ENCODE data around the gene MBP. TPM values are rescaled to one million over a fixed set of nuclear protein-coding genes. Genes with fewer than 3 reads are reported as not detected.

The MBP gene
- total RNA-seq, result 10 to 100 TPM; 47.0 to 65.7 TPM

DNA sequence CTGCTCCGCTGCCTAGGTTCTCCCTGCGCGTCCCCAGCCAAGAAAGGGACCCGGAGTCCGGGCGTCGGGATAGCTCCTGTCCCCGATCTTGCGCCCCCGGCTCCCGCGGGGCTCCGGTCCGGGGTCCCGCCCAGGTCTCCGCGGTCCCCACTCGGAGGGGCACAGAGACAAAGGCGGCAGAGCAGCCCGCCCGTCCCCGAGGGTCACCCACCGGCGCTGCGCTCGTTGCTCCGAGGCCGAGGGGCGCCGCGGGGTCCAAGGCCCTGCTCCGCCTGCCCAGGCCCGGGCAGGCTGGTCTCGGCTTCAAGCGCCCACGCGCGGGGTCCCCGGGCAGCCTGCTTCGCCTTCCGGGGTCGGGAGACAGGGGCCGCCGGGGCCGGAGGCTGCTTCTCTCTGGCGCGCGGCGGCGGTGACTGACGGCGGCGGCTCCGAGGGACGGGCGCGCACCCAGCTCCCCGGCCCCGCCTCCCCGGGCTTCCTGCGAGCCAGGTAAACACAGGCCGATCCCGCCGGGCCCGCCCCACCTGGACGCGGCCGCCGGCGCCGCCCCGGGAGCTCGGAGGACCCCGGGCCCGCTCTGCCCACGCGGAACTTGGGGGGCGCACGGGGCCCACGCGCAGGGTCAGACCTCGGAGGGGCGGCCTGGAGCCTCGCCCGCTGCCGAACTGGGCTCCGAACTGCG is at the start of gene MBP:
TSS of gene MBP (minus strand) at position 415 of the 682 bp plus-strand sequence. CDS start 27,522 bp downstream, outside the sequence.
- Mint-ChIP-seq H3K27me3 (no peaks in the 10 kb centered on the region), H3K4me1 (peaks cover 52% of the 10 kb centered on the region), H3K9me3 (ENCODE audit: low read depth) (no peaks in the 10 kb centered on the region), H3K36me3 (ENCODE audit: low read depth) (peaks cover 28% of the 10 kb centered on the region), H3K4me3 (peak within 1 kb of the TSS; percentile 99), H3K27ac (peak within 1 kb of the TSS; percentile 98)
- ChIA-PET POLR2A (interaction anchor here (0.6 to 2.3 kb wide), 7 partner anchors 8 to 238 kb away, joined by 3 to 13 read pairs (median 4); no protein-coding TSS in a partner anchor), CTCF (interaction anchor here (0.6 to 2.2 kb wide), 3 partner anchors 14 to 1953 kb away, joined by 3 to 9 read pairs (median 3); no protein-coding TSS in a partner anchor)
- DNase-seq (peak; percentile 83), ATAC-seq (peak; percentile 59)
- intact Hi-C loops (cut with DNase I, micrococcal nuclease), result loop anchor here (1.0 to 5.0 kb wide), 5 partner anchors 30 to 310 kb away; partner anchors contain the start of gene ZNF236 (in 1 of the 2)

DNA sequence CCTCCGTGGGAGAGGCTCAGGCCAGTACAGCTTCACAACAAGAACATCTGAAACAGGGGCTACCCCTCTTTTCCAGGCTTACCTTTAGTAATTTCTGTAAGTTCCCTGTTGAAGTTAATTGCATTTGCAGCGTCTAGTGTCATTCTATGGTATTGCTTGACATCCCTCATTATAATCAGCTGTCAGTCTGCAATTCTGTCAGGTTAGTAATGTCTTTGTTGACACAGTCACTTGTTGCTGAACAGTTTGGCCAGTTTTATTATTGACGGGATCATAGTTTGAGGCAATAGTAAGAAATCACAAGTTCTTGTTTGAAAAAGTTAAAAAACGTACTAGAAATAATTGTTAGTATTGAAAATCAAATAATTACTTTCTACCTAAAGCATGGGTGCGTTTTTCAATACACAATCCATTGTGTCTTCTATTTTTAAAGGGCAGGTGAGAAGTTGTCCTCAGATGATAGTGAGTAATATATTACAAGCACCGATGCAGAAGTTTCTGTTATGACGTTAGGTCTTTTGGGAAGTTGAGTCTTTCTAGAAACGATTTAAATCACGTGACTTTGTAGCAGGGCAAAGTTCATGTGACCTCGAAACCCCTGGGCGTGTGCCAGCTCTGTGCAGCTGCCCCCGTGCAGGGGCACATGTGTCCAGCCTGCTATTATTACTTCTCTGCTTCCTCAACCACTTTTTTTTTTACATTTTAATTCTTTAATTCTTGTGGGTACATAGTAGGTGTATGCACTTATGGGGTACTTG is 49.5 kb upstream of the MBP start:
- ChIA-PET POLR2A (interaction anchor here (0.7 kb wide), 1 partner anchor 80 kb away, joined by 4 read pairs; no protein-coding TSS in a partner anchor), CTCF (no interaction called here)
- no peak overlapping the region for H3K4me3 Mint-ChIP-seq
- H3K4me1 Mint-ChIP-seq, result no peaks in the 10 kb centered on the region
- H3K27me3 Mint-ChIP-seq, result no peaks in the 10 kb centered on the region
- no peak for DNase-seq
- H3K36me3 Mint-ChIP-seq (ENCODE audit: low read depth), result no peaks in the 10 kb centered on the region
- H3K27ac Mint-ChIP-seq, result no peak overlapping the region
- ATAC-seq, result no peak
- intact Hi-C loops (cut with DNase I, micrococcal nuclease), result no loop called here
- H3K9me3 Mint-ChIP-seq (ENCODE audit: low read depth), result peaks cover 3% of the 10 kb centered on the region

DNA sequence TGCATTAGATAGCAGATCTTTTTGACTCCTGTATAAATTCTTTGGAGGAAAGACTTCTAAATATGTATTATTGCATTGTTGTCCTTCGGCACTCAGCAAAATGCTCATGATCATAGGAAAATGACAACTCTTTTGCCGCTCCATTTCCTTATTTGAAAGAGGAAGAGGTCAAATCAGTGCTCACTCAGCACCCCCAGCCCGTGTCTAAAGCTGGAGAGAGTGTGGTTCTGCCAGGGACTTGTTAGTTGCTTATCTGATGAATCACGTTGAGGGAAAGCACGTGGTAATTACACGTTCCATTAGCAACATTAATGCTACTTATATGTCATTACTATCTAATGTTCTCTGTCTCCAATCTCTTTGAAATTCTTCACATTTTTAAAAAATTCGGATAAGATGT is 46.0 kb upstream of the MBP start:
- H3K27me3 Mint-ChIP-seq, result no peaks in the 10 kb centered on the region
- DNase-seq, result no peak
- no peak overlapping the region for H3K27ac Mint-ChIP-seq
- H3K36me3 Mint-ChIP-seq (ENCODE audit: low read depth), result no peaks in the 10 kb centered on the region
- intact Hi-C loops (cut with DNase I, micrococcal nuclease), result no loop called here
- no peaks in the 10 kb centered on the region for H3K9me3 Mint-ChIP-seq (ENCODE audit: low read depth)
- H3K4me3 Mint-ChIP-seq, result no peak overlapping the region
- ChIA-PET POLR2A (no interaction called here), CTCF (no interaction called here)
- no peak for ATAC-seq
- no peaks in the 10 kb centered on the region for H3K4me1 Mint-ChIP-seq

DNA sequence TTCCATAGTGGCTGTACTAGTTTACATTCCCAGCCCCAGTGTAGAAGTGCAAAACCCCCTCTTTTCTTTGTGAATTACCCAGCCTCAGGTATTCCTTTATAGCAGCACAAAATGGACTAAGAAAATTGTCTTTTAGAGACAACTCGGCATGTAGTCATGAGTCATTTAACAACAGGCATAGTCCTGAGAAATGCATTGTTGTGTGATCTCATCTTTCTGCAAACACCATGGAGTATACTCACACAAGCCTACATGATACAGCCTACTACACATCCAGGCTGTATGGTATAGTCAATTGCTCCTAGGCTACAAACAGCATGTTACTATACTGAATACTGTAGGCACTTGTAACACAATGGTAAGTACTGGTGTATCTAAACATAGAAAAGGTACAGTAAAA is 44.4 kb upstream of the MBP start:
- intact Hi-C loops (cut with DNase I, micrococcal nuclease), result no loop called here
- H3K36me3 Mint-ChIP-seq (ENCODE audit: low read depth), result no peaks in the 10 kb centered on the region
- no peak overlapping the region for H3K27ac Mint-ChIP-seq
- DNase-seq, result no peak
- ChIA-PET POLR2A (no interaction called here), CTCF (interaction anchor here (0.6 kb wide), 1 partner anchor 177 kb away, joined by 3 read pairs; no protein-coding TSS in a partner anchor)
- H3K27me3 Mint-ChIP-seq, result no peaks in the 10 kb centered on the region
- no peaks in the 10 kb centered on the region for H3K9me3 Mint-ChIP-seq (ENCODE audit: low read depth)
- H3K4me1 Mint-ChIP-seq, result no peaks in the 10 kb centered on the region
- ATAC-seq, result peak; percentile 36
- no peak overlapping the region for H3K4me3 Mint-ChIP-seq

DNA sequence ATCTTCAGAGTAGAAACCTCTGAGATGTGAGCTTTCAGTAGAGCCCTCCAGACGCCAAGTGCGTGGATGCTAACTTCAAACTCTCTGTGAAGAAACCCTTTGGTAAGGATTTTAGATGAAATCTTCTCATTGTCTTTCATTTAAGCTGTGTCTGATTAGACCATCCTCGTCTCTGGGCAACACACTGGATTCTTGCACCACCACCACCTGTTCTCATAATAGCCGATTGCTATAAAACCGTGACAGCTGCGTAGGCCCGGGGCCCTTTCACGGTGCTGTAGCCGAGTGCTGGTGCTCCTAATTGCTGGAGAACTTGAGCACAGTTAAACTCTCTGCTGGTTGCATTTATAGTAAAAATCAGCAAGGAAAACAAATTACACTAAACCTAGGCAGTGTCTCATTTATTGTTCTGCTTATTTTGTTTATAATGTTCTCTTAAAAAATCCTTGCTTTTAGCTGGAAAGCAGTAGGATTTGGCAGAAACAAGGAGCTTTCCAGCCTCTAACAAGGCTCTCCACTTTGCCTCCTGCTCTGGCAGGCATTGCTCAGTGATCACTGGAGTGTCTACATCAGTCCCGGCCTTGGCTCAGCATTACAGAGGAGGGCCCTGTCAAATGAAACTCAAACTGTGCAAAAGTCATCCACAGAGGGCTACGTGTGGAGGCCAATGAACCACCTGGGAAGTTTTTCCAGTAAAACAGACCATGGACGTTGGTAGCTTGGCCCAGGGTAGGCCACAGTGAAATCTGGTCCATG is 40.9 kb upstream of the MBP start:
- Mint-ChIP-seq H3K4me1 (no peaks in the 10 kb centered on the region), H3K4me3 (no peak overlapping the region), H3K9me3 (ENCODE audit: low read depth) (no peaks in the 10 kb centered on the region), H3K27ac (no peak overlapping the region), H3K36me3 (ENCODE audit: low read depth) (no peaks in the 10 kb centered on the region), H3K27me3 (no peaks in the 10 kb centered on the region)
- POLR2A ChIA-PET, result no interaction called here
- ATAC-seq (no peak), DNase-seq (no peak)
- CTCF ChIA-PET, result interaction anchor here (1.4 kb wide), 1 partner anchor 190 kb away, joined by 4 read pairs; no protein-coding TSS in a partner anchor
- intact Hi-C loops (cut with DNase I, micrococcal nuclease), result no loop called here

DNA sequence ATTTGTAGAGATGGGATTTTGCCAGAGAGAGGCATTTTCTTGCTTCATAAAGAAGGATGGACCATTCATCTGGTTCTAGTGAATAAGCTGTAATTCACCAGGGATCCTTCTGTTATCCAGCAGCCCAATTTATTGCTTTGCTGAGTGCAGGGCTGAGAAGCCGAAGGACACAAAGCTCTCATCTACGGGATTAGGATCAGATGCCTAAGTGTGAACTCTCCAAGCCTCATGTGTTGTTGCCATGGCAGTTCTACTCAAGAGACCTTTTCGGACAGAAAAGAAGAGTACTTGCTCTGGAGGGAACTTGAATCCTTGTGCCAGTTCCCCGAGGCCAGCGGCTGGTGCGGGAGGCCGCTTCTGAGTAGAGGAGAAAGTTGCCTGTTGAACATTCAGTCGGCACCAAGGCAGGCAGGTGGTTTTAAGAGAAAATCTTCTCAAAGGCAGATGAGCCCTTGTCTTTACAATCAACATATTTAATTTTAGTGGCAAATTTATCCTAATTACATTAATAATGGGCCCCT is 38.4 kb upstream of the MBP start:
- no peaks in the 10 kb centered on the region for H3K9me3 Mint-ChIP-seq (ENCODE audit: low read depth)
- ATAC-seq (no peak), DNase-seq (no peak)
- no peaks in the 10 kb centered on the region for H3K27me3 Mint-ChIP-seq
- intact Hi-C loops (cut with DNase I, micrococcal nuclease), result no loop called here
- H3K27ac Mint-ChIP-seq, result no peak overlapping the region
- H3K4me3 Mint-ChIP-seq, result no peak overlapping the region
- no peaks in the 10 kb centered on the region for H3K4me1 Mint-ChIP-seq
- POLR2A ChIA-PET, result no interaction called here
- no peaks in the 10 kb centered on the region for H3K36me3 Mint-ChIP-seq (ENCODE audit: low read depth)
- CTCF ChIA-PET, result interaction anchor here (0.7 to 1.0 kb wide), 3 partner anchors 17 to 170 kb away, joined by 3 read pairs; no protein-coding TSS in a partner anchor

DNA sequence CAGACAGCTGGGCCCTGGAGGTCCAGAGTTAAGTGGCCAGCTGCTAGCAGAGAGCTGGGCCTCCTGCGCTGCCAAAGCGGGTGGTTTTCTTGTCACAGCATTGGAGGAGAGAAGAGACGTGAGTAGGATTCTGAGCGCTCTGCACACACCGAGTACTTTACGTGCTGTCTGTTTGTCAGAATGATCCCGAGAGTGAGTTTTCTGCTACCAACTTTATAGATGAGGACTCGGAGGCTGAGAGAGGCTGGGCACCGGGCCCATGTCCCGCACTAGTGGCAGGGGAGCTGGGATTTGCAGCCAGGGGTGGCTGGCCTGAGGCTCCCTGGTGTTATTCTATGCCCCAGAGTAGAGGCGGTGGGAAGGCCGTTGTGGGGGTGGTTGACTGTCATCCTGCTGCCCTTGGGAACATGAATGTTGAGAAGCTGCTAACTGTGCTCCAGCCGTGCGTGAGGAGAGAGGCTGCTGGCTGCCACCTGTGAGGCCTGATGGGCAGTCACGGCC is 36.3 kb upstream of the MBP start:
- Mint-ChIP-seq H3K9me3 (ENCODE audit: low read depth) (no peaks in the 10 kb centered on the region), H3K4me1 (no peaks in the 10 kb centered on the region), H3K36me3 (ENCODE audit: low read depth) (no peaks in the 10 kb centered on the region), H3K27ac (no peak overlapping the region), H3K27me3 (no peaks in the 10 kb centered on the region), H3K4me3 (no peak overlapping the region)
- ChIA-PET CTCF (interaction anchor here (1.1 kb wide), 2 partner anchors 22 to 87 kb away, joined by 3 read pairs; no protein-coding TSS in a partner anchor), POLR2A (no interaction called here)
- no peak for DNase-seq
- no peak for ATAC-seq
- intact Hi-C loops (cut with DNase I, micrococcal nuclease), result no loop called here

DNA sequence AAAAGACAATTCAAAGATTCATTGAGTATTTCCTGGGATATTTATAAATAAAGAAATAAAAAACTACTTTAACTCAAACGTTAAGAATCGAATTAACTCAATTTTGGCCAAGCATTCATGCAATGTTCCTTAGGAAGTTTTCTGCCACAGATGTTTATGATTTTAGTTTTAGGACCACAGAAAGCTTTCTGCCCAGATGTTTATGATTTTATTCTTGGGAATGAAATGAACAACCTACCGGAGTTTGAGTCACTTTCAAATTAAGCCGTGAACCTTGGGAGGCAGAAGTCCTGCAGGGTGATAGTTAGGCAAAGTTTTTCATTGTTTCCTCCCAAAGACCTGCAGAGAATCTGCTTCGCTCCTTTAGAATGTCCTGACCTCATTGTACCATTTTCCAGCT is 34.7 kb upstream of the MBP start:
- no peak overlapping the region for H3K27ac Mint-ChIP-seq
- H3K36me3 Mint-ChIP-seq (ENCODE audit: low read depth), result no peaks in the 10 kb centered on the region
- POLR2A ChIA-PET, result no interaction called here
- intact Hi-C loops (cut with DNase I, micrococcal nuclease), result no loop called here
- H3K27me3 Mint-ChIP-seq, result no peaks in the 10 kb centered on the region
- no peaks in the 10 kb centered on the region for H3K9me3 Mint-ChIP-seq (ENCODE audit: low read depth)
- no peak overlapping the region for H3K4me3 Mint-ChIP-seq
- no peak for DNase-seq
- no peaks in the 10 kb centered on the region for H3K4me1 Mint-ChIP-seq
- CTCF ChIA-PET, result no interaction called here
- no peak for ATAC-seq

DNA sequence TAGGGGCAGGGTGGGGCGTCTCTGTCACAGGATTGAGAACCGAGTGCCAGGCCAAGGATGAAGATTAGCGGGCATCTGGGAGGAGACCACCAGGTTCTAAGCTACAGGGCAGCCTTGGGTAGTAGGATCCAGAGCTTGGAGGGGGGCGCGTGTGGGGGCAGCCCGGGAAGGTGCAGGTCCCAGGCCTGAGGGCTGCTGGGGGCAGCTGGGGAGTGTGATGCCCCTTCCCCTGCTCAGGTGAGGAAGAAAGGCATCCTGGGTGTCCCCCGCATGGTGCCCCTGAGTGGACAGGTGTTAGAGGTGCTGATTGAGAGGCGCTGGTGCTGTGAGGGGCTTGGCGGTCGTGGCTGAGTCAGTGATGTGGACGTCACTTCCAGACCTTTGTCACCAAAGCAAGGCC is 33.9 kb upstream of the MBP start:
- Mint-ChIP-seq H3K4me1 (no peaks in the 10 kb centered on the region), H3K4me3 (no peak overlapping the region), H3K36me3 (ENCODE audit: low read depth) (no peaks in the 10 kb centered on the region), H3K9me3 (ENCODE audit: low read depth) (no peaks in the 10 kb centered on the region), H3K27me3 (no peaks in the 10 kb centered on the region), H3K27ac (no peak overlapping the region)
- CTCF ChIA-PET, result no interaction called here
- POLR2A ChIA-PET, result no interaction called here
- intact Hi-C loops (cut with DNase I, micrococcal nuclease), result no loop called here
- DNase-seq (no peak), ATAC-seq (no peak)

DNA sequence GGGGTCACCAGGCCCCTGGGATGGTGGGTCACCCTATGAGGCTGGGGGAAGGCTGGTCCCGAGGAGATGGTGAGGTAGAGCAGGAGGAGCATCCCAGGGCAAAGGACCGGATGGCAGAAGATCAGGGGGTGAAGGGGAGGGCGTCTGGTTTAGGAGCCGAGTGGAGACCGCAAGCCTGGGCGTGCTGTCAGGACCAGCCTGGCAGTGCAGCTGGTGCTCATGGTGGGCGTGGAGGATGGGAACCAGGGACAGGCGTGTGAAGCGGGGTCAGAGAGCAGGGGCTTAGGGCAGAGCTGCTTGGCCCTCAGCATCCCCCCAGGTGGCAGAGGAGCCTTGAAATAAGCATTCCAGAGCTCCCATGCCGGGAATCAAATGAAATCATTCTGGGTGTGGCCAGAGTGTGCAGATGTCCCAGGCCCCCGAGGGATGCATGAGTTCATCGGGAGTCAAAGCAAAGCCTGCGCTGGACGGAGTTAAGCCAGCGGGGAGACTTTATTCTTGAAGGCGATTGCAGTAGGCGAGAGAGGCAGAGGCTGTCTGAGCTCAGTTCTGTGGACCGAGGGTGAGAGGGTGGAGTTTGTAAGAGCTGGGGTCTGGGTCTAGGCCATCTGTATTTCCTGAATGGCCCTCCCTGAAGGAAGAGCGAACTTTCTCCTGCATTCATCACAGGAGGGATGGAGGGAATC is 33.1 kb upstream of the MBP start:
- intact Hi-C loops (cut with DNase I, micrococcal nuclease), result no loop called here
- Mint-ChIP-seq H3K36me3 (ENCODE audit: low read depth) (no peaks in the 10 kb centered on the region), H3K4me1 (peaks cover 2% of the 10 kb centered on the region), H3K4me3 (no peak overlapping the region), H3K27me3 (no peaks in the 10 kb centered on the region), H3K9me3 (ENCODE audit: low read depth) (no peaks in the 10 kb centered on the region), H3K27ac (no peak overlapping the region)
- ATAC-seq (no peak), DNase-seq (no peak)
- ChIA-PET POLR2A (no interaction called here), CTCF (no interaction called here)

Data from activated CD4-positive, alpha-beta T cell treated with anti-CD3 and anti-CD28 coated beads for 36 hours (primary cell).